Measurements from ENCODE around the gene IGF2R.
"Not testable (repeated sequence)": the region's sequence is repeated elsewhere in the genome, so short reads cannot be mapped to it uniquely, and the experiment has no call there.

Gene IGF2R

GRCh38 chr6:159968295-159969203 lies at the start of gene IGF2R:
TSS of gene IGF2R (plus strand) at chr6:159969082. CDS start at chr6:159969247, 165 bp downstream.
- DNase-seq (ENCODE audit: low read depth, low spot score): peak; percentile 49
- H3K27ac ChIP-seq: peak within 1 kb of the TSS; percentile 97

- H3K27ac ChIP-seq: no peak overlapping the region
- no peak for DNase-seq (ENCODE audit: low read depth, low spot score)
Measured at GRCh38 chr6:159919800-159920199, 49.1 kb upstream of the IGF2R start.

GRCh38 chr6:159924150-159924549 lies 44.7 kb upstream of the IGF2R start:
- DNase-seq (ENCODE audit: low read depth, low spot score); H3K27ac ChIP-seq: not testable (repeated sequence)

GRCh38 chr6:159926542-159927203 lies 42.2 kb upstream of the IGF2R start:
- no peak for DNase-seq (ENCODE audit: low read depth, low spot score)
- H3K27ac ChIP-seq: no peak overlapping the region

- no peak for DNase-seq (ENCODE audit: low read depth, low spot score)
Measured at GRCh38 chr6:159929819-159930218, 39.1 kb upstream of the IGF2R start.

GRCh38 chr6:159931112-159931511 lies 37.8 kb upstream of the IGF2R start:
- no peak for DNase-seq (ENCODE audit: low read depth, low spot score)
- no peak overlapping the region for H3K27ac ChIP-seq

More at GRCh38 chr6:159929819-159930218, 39.1 kb upstream of the IGF2R start:
- no peak overlapping the region for H3K27ac ChIP-seq

- DNase-seq (ENCODE audit: low read depth, low spot score): no peak
- H3K27ac ChIP-seq: no peak overlapping the region
Measured at GRCh38 chr6:159931846-159932245, 37.0 kb upstream of the IGF2R start.

- H3K27ac ChIP-seq: no peak overlapping the region
- no peak for DNase-seq (ENCODE audit: low read depth, low spot score)
Measured at GRCh38 chr6:159933077-159933476, 35.8 kb upstream of the IGF2R start.

- H3K27ac ChIP-seq: no peak overlapping the region
- no peak for DNase-seq (ENCODE audit: low read depth, low spot score)
Measured at GRCh38 chr6:159934181-159934580, 34.7 kb upstream of the IGF2R start.

GRCh38 chr6:159935065-159935464 lies 33.8 kb upstream of the IGF2R start:
- no peak overlapping the region for H3K27ac ChIP-seq
- DNase-seq (ENCODE audit: low read depth, low spot score): no peak

GRCh38 chr6:159935633-159936032 lies 33.2 kb upstream of the IGF2R start:
- H3K27ac ChIP-seq: no peak overlapping the region

GRCh38 chr6:159939591-159940016 lies 29.3 kb upstream of the IGF2R start:
- H3K27ac ChIP-seq: no peak overlapping the region
- DNase-seq (ENCODE audit: low read depth, low spot score): no peak

More at GRCh38 chr6:159935633-159936032, 33.2 kb upstream of the IGF2R start:
- DNase-seq (ENCODE audit: low read depth, low spot score): no peak

GRCh38 chr6:159941286-159942113 lies 27.4 kb upstream of the IGF2R start:
- H3K27ac ChIP-seq: no peak overlapping the region
- no peak for DNase-seq (ENCODE audit: low read depth, low spot score)

GRCh38 chr6:159943101-159943632 lies 25.7 kb upstream of the IGF2R start:
- no peak for DNase-seq (ENCODE audit: low read depth, low spot score)
- H3K27ac ChIP-seq: peak overlapping the region; percentile 15

- H3K27ac ChIP-seq: no peak overlapping the region
- no peak for DNase-seq (ENCODE audit: low read depth, low spot score)
Measured at GRCh38 chr6:159943968-159944598, 24.8 kb upstream of the IGF2R start.

- no peak overlapping the region for H3K27ac ChIP-seq
- no peak for DNase-seq (ENCODE audit: low read depth, low spot score)
Measured at GRCh38 chr6:159945801-159946392, 23.0 kb upstream of the IGF2R start.

GRCh38 chr6:159946912-159947311 lies 22.0 kb upstream of the IGF2R start:
- DNase-seq (ENCODE audit: low read depth, low spot score): no peak
- H3K27ac ChIP-seq: no peak overlapping the region

GRCh38 chr6:159948199-159948598 lies 20.7 kb upstream of the IGF2R start:
- no peak overlapping the region for H3K27ac ChIP-seq
- no peak for DNase-seq (ENCODE audit: low read depth, low spot score)

- H3K27ac ChIP-seq: no peak overlapping the region
- DNase-seq (ENCODE audit: low read depth, low spot score): no peak
Measured at GRCh38 chr6:159951772-159952171, 17.1 kb upstream of the IGF2R start.
